Putamen (tissue), 1 donor: Measurements from ENCODE around the gene CLDND1.
A peak's percentile ranks its signal among the peaks of the same experiment; 100 is the strongest.

Experiments
- DNase-seq: peaks from one replicate; pipeline ENCODE4 v3.0.0-alpha.2; 2016; ENCODE audit warnings: low spot score

Gene CLDND1

DNA sequence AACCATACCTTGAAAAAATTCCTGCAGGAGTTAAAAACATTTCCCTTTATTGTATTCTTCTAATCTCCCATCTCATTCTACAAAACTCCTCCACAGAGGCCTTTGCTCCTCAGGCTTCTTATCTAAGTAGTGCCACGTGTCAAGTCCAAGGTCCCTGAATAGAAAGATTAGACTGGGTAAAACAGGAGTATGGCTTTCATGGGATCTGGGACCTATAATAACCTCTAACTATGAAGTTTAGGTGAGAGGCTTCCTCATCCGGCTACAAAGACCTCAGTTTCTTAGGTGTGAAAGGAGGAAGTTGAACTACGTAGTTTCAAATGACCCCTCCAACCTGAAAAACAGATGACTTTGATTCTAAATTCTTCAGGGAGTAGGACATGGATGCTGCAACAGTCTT, 29.1 kb upstream of the CLDND1 start:
- DNase-seq, result no peak

- no peak for DNase-seq
These were observed 28.5 kb upstream of the CLDND1 start for GRCh38 chr3:98551236-98551635.

DNA sequence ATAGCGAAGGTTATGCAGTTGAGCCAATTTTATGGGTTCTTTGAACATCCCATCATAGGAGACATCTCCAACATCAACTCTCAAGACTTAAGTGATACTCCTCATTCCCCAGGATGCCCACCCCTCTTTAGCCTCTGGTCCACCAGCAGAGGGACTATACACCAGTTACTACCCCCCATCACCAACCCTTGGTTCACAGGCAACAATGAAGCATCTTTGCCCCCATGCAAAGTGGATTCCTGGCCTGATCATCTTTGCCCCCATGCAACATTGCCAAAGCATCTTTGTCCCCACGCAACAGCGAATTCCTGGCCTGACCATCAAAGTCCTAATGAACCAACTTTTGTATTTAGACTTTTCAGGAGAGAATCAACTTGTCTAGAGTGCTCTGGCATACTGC, 28.1 kb upstream of the CLDND1 start:
- DNase-seq, result no peak

- DNase-seq, result no peak
These were observed 25.8 kb upstream of the CLDND1 start for GRCh38 chr3:98548544-98548943.

GRCh38 chr3:98545940-98546339, 23.2 kb upstream of the CLDND1 start:
- no peak for DNase-seq

- DNase-seq, result no peak
These were observed 19.9 kb upstream of the CLDND1 start for GRCh38 chr3:98542623-98543022.

DNA sequence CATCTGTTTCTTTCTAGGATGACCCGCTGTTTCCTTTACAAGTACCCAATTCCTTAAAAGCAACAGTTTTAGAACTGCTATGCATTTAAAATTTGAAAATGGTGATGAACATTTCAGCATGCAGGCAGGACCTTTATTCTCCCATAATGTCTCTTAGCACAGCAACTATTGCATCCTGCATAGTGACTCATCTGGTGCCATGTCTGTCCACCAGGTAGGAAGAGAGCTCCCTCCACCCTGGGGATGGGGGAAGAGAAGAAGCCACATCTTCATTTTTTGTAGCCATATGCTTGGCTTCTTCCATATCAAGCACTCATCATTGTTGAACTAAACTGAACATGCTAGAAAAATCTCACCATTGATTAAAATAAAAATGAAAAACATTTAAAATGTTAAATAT, 19.0 kb upstream of the CLDND1 start:
- DNase-seq, result no peak

- no peak for DNase-seq
These were observed 17.6 kb upstream of the CLDND1 start for GRCh38 chr3:98540346-98540745.

GRCh38 chr3:98536456-98537017, 13.8 kb upstream of the CLDND1 start:
- no peak for DNase-seq

GRCh38 chr3:98534734-98535133, 12.0 kb upstream of the CLDND1 start:
- DNase-seq, result no peak

- DNase-seq, result no peak
These were observed 11.5 kb upstream of the CLDND1 start for GRCh38 chr3:98534168-98534567.

DNA sequence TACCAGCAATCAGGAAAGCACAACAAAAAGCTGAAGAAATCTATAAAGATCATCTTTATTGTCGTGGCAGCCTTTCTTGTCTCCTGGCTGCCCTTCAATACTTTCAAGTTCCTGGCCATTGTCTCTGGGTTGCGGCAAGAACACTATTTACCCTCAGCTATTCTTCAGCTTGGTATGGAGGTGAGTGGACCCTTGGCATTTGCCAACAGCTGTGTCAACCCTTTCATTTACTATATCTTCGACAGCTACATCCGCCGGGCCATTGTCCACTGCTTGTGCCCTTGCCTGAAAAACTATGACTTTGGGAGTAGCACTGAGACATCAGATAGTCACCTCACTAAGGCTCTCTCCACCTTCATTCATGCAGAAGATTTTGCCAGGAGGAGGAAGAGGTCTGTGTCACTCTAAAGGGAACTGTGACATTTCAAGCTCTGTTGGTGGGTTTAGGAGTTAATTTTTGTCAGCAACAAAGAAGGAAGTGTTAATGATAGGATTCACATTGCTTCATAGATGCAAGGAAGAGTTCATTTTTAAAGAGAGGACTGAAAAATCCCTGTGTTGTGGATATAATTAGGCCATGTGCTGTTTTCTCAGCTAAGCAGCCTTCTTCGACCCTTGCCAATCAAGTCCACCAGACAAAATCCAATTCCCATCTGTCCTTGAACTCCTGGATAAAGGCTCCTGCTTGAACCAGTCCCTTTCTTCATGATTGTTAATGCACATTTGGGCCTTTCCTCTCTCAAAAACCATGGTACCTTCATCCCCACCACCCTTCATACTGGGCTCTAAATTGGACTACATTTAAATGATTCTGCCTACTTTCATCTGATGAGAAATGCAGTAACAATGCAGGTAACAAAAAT, 10.2 kb upstream of the CLDND1 start:
- no peak for DNase-seq

- no peak for DNase-seq
These were observed 9.6 kb upstream of the CLDND1 start for GRCh38 chr3:98532275-98532637.

- no peak for DNase-seq
These were observed 9.0 kb upstream of the CLDND1 start, which contains the start of gene GPR15 for GRCh38 chr3:98531622-98532274. TSS of gene GPR15 (plus strand) at chr3:98531978. CDS start at chr3:98532034, 56 bp downstream.

GRCh38 chr3:98530676-98531075, 8.0 kb upstream of the CLDND1 start:
- no peak for DNase-seq

DNA sequence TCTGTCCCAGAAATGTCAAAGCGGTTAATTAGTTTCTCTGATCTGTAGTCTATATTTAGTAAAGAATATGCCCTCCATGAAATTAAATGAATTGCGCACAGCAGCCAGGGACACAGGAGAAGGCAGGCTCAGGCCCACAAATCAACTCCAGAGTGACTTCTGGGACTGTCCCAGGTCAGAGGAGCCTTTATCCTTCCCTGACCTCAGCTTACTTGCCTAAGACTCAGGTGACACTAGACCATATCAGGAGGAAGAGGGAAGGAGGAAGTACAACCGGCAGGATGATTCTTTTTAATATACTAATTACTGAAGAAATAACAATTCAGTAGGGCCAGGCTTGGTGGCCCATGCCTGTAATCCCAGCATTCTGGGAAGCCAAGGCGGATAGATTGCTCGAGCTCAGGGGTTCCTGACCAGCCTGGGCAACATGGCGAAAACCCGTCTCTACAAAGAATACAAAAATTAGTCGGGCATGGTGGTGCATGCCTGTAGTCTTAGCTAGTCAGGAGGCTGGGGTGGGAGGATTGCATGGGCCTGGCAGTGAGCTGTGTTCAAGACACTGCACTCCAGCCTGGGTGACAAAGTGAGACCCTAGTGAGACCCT, 7.3 kb upstream of the CLDND1 start:
- no peak for DNase-seq

- no peak for DNase-seq
These were observed 6.0 kb upstream of the CLDND1 start for GRCh38 chr3:98528474-98529346.

- DNase-seq, result no peak
These were observed 2.8 kb upstream of the CLDND1 start for GRCh38 chr3:98525494-98525893.

- no peak for DNase-seq
These were observed 682 bp downstream of the CLDND1 start for GRCh38 chr3:98521897-98522543.

DNA sequence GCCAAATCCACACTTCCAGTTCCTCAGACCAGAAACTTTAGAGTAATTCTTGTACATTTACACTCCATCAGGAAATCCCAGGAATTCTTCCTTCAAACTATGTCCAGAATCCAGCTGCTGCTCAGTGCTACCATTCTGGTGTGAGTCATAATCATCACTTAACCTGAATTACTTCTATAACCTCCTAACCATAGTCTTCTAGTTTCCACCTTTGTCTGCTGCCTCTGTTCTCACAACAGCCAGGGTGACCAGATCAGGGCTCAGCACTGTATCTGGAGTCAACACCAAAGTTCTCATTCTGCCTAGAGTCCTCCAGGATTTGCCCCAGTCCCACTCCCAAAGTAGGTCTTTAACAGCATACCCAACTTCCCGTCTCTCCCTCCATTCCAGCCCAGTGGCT, 3.4 kb downstream of the CLDND1 start:
- DNase-seq, result no peak

DNA sequence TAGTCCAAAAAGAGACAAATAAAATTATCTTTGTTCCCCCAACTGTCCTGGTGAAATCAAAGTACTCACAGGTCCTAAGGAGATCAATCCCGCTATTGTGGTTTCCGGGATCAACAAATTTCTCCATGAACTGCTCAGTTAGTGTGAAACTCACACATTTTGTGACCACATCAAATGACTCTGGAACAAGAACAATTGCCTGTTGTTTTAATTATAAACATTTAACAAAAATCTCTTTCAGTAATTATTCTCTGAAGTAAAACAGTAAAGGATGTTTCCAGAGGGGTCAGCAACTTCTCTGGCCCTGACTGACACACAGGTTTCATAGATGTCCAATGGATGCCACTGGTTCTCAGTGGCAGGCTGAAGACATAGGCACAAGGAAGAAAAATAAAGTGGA, 3.9 kb downstream of the CLDND1 start:
- DNase-seq, result peak; percentile 88
